HG03025 (cell line): ENCODE data around the gene NOTUM.

Experiments used
- ATAC-seq: cut with Tn5 transposase; IDR thresholded peaks from one replicate; pipeline ENCODE4 v1.9.1; 2021; ENCODE audit warnings: mild to moderate bottlenecking, moderate library complexity; ENCODE audit not compliant: unreplicated experiment, low FRiP score

The NOTUM gene

GRCh38 chr17:81961087-81961511 lies at the start of gene NOTUM:
NOTUM (minus strand) TSS chr17:81961187; CDS start chr17:81960909, 278 bp downstream.
- no peak for ATAC-seq

GRCh38 chr17:82009413-82009812 lies 48.4 kb upstream of the NOTUM start:
- no peak for ATAC-seq

- no peak for ATAC-seq
Measured at GRCh38 chr17:82008941-82009405, 48.0 kb upstream of the NOTUM start.

- no peak for ATAC-seq
Measured at GRCh38 chr17:82008258-82008940, 47.4 kb upstream of the NOTUM start.

- no peak for ATAC-seq
Measured at GRCh38 chr17:82007495-82008257, 46.7 kb upstream of the NOTUM start.

GRCh38 chr17:82007228-82007494 lies 46.2 kb upstream of the NOTUM start:
- no peak for ATAC-seq

GRCh38 chr17:82006468-82007227 lies 45.7 kb upstream of the NOTUM start:
- no peak for ATAC-seq

- ATAC-seq = no peak
Measured at GRCh38 chr17:82005701-82006348, 44.8 kb upstream of the NOTUM start.

GRCh38 chr17:82004517-82005455 lies 43.8 kb upstream of the NOTUM start:
- ATAC-seq = no peak

- no peak for ATAC-seq
Measured at GRCh38 chr17:82003411-82004381, 42.7 kb upstream of the NOTUM start.

- ATAC-seq = no peak
Measured at GRCh38 chr17:82001571-82002056, 40.6 kb upstream of the NOTUM start.

- ATAC-seq = no peak
Measured at GRCh38 chr17:82000803-82001570, 40.0 kb upstream of the NOTUM start.

GRCh38 chr17:81999976-82000802 lies 39.2 kb upstream of the NOTUM start:
- no peak for ATAC-seq

GRCh38 chr17:81999587-81999975 lies 38.6 kb upstream of the NOTUM start:
- no peak for ATAC-seq

GRCh38 chr17:81998691-81999438 lies 37.9 kb upstream of the NOTUM start:
- no peak for ATAC-seq

GRCh38 chr17:81998212-81998611 lies 37.2 kb upstream of the NOTUM start:
- no peak for ATAC-seq
